GM12875 (cell line): Measurements from ENCODE around the gene FAN1.
"Not testable (repeated sequence)": the region's sequence is repeated elsewhere in the genome, so short reads cannot be mapped to it uniquely, and the experiment has no call there.

Experiments
- H3K4me3 ChIP-seq: one replicate; pipeline ENCODE4 v1.5.1; 2011; ENCODE audit warnings: low read depth, low read length, control low read depth
- TF ChIP-seq, protein P1 (sequence below): IDR thresholded peaks from 2 replicates; pipeline ENCODE4 v1.5.1; 2011; ENCODE audit warnings: low read depth, mild to moderate bottlenecking, control low read depth, inconsistent platforms, low read length, moderate library complexity, borderline replicate concordance; ENCODE audit not compliant: insufficient read depth

FAN1 gene

DNA sequence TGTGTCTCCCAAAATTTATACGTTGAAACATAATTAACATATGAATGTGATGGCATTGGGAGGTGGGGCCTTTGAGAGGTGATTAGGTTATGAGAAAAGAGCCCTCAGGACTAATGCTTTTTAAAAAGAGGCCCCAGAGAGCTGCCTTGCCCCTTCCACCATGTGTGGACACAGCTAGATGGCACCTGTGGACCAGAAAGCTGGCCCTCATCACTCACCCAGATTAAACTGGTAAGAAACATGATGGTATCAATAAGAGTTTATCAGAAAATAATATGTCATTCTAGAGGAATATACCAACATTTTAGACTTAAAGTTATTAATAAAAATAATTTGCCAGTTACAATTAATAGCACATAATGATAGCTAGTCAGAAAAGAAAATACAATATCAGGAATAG, 25.2 kb upstream of the FAN1 start:
- no peak overlapping the region for H3K4me3 ChIP-seq
- TF ChIP-seq, protein P1, sequence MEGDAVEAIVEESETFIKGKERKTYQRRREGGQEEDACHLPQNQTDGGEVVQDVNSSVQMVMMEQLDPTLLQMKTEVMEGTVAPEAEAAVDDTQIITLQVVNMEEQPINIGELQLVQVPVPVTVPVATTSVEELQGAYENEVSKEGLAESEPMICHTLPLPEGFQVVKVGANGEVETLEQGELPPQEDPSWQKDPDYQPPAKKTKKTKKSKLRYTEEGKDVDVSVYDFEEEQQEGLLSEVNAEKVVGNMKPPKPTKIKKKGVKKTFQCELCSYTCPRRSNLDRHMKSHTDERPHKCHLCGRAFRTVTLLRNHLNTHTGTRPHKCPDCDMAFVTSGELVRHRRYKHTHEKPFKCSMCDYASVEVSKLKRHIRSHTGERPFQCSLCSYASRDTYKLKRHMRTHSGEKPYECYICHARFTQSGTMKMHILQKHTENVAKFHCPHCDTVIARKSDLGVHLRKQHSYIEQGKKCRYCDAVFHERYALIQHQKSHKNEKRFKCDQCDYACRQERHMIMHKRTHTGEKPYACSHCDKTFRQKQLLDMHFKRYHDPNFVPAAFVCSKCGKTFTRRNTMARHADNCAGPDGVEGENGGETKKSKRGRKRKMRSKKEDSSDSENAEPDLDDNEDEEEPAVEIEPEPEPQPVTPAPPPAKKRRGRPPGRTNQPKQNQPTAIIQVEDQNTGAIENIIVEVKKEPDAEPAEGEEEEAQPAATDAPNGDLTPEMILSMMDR = no peak

DNA sequence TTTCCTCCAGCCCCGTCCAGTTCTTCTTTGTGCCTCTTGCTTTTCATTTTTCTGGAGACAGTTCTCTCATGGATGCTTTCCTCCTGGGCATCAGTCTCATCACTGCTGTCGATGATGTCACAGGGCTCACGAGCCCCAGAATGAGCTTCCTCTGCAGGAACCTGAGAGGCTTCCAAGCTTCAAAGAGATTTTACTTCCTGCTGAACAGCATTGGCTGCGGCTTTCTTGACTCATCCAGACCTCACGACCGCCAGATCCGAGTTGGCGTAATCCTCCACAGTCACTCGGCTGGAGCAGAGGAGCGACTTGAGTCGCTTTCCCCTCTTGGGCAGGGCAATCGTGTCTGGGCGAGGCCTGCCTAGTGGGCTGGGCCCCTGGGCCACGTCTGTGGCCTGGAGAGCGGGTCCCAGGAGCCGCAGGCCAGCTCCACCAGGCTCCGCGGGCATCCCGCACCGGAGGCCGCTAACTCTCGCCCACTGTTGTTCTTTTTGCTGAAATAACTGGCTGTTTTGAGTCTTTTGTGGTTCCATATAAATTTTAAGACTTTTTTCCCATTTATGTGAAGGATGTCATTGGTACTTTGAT, 20.8 kb upstream of the FAN1 start:
- TF ChIP-seq, protein P1 = no peak

DNA sequence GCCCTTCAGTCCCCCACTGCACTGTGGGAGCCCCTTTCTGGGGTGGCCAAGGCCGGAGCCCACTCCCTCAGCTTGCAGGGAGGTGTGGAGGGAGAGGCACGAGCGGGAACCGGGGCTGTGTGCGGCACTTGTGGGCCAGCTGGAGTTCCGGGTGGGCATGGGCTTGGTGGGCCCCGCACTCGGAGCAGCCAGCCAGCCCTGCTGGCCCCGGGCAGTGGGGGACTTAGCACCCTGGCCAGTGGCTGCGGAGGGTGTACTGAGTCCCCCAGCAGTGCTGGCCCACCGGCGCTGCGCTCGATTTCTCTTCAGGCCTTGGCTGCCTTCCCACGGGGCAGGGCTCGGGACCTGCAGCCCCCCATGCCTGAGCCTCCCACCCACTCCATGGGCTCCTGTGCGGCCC, 20.0 kb upstream of the FAN1 start:
- not testable (repeated sequence) for H3K4me3 ChIP-seq

More for the DNA sequence above, 20.8 kb upstream of the FAN1 start:
- H3K4me3 ChIP-seq = no peak overlapping the region

DNA sequence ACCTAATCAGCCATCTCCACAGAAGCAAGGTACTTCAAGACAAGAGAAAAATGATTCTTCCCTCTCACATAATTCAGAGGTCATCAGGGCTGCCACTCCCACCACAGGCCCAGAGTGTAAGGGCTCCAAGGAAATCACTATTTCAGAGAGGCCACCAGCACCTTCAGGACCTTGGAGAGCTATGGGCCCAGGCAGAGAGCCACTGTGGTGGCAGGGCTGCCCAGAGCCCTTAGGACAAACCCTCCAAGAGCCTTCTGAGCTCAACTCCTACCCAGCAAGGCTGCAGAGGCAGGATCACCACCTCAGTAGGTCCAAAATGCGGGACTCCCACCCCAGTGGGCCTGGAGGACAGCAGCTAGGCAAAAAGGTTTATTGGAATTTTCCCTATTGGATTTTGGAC, 17.9 kb upstream of the FAN1 start:
- no peak overlapping the region for H3K4me3 ChIP-seq
- TF ChIP-seq, protein P1 = no peak

DNA sequence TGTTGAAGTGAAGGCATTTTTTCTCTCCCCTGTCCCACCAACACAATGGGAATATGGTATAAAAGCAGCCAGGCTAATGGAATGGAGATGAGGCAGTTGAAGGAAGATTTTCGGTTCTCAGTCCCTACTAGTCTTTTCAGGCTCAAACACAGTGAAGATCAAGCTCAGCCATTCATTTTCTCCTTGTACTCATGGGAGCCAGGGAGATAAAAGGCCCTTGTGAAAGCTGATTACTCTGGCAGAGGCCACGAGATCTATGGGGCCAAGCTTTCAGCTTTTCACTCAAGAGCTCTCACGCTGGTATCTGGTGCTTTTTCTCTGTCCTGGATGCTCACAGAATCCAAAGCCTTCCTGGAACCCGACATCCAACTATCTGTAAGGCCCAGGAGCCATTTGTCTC, 14.5 kb upstream of the FAN1 start:
- no peak overlapping the region for H3K4me3 ChIP-seq
- TF ChIP-seq, protein P1 = no peak

DNA sequence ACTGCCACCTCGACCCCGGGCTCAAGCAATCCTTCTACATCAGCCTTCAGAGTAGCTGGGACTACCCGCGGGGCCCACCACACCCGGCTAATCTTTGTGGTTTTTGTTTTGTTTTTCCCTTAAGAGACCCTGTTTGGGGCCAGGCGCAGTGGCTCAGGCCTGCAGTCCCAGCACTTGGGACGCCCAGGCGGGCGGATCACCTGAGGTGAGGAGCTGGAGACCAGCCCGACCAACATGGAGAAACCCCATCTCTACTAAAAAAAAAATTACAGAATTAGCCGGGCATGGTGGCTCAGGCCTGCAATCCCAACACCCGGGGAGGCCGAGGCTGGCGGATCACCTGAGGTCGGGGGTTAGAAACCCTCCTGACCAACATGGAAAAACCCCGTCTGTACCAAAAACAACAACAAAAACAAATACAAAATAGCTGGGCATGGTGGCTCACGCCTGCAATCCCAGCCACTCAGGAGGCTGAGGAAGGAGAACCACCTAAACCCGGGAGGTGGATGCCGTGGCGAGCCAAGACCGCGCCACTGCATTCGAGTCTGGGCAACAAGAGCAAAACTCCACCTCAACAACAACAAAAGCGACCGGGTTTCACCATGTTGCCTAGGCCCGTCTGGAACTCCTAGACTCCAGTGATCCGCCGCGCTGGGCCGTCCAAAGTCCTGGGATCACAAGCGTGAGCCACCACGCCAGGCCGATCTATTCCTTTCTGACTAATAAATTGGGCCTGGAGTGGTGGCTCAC, 8.1 kb upstream of the FAN1 start:
- H3K4me3 ChIP-seq = no peak overlapping the region
- TF ChIP-seq, protein P1 = no peak

DNA sequence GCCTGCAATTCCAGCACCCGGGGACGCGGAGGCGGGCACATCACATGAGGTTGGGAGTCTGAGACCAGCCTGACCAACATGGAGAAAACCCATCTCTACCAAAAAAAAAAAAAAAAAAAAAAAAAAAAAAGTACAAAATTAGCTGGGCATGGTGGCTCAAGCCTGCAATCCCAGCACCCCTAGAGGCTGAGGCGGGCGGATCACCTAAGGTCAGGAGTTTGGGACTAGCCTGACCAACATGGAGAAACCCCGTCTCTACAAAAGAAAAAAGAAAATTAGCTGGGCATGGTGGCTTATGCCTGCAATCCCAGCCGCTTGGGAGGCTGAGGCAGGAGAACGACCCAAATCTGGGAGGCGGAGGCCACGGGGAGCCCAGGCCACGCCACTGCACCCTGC, 7.5 kb upstream of the FAN1 start:
- TF ChIP-seq, protein P1 = no peak
- H3K4me3 ChIP-seq = no peak overlapping the region
